Neural cell (in vitro differentiated cells): Measurements from ENCODE around the gene YJEFN3. TPM values are rescaled to one million over a fixed set of nuclear protein-coding genes. Genes with fewer than 3 reads are reported as not detected.

Source experiments
- H2AFZ ChIP-seq: fragments of 200-600, 300-800 bp; sonication (generic), shearing (Covaris generic); 2 replicates; pipeline ENCODE4 v1.6.0; 2014; ENCODE audit warnings: low read depth, mild to moderate bottlenecking, antibody characterized with exemption, low read length, moderate library complexity
- H3F3A ChIP-seq: fragments of 200-600 bp; shearing (Covaris generic); 2 replicates; pipeline ENCODE4 v1.6.1; 2016; ENCODE audit warnings: mild to moderate bottlenecking, moderate library complexity, mixed read lengths, antibody characterized with exemption, low read length; ENCODE audit not compliant: insufficient read depth, poor library complexity, severe bottlenecking
- H3K27ac ChIP-seq: fragments of 200-600, 300-800 bp; sonication (generic), shearing (Covaris generic); 2 replicates; pipeline ENCODE4 v1.5.1; 2014; ENCODE audit warnings: mild to moderate bottlenecking, low read length, moderate library complexity
- H3K27me3 ChIP-seq: fragments of 300-800, 200-600 bp; sonication (generic), shearing (Covaris generic); 2 replicates; pipeline ENCODE4 v1.6.0; 2014; ENCODE audit warnings: mild to moderate bottlenecking, low read depth, low read length, moderate library complexity; ENCODE audit not compliant: insufficient read depth
- H3K36me3 ChIP-seq: fragments of 300-800, 200-600 bp; sonication (generic), shearing (Covaris generic); 2 replicates; pipeline ENCODE4 v1.5.1; 2014; ENCODE audit warnings: mild to moderate bottlenecking, antibody characterized with exemption, low read length, moderate library complexity; ENCODE audit not compliant: insufficient read depth
- H3K4me2 ChIP-seq: fragments of 300-800, 200-600 bp; sonication (generic), shearing (Covaris generic); 2 replicates; pipeline ENCODE4 v1.6.0; 2014; ENCODE audit warnings: mild to moderate bottlenecking, low read length
- H3K4me3 ChIP-seq: fragments of 300-800, 200-600 bp; sonication (generic), shearing (Covaris generic); 2 replicates; pipeline ENCODE4 v1.5.1; 2014; ENCODE audit warnings: mild to moderate bottlenecking, low read length, moderate library complexity
- H3K79me2 ChIP-seq: fragments of 200-600 bp; shearing (Covaris generic); replicated peaks from 2 replicates; pipeline ENCODE4 v1.6.0; 2014; ENCODE audit warnings: mild to moderate bottlenecking, low read length, moderate library complexity; ENCODE audit not compliant: insufficient read depth
- H3K9ac ChIP-seq: fragments of 300-800, 200-600 bp; sonication (generic), shearing (Covaris generic); 2 replicates; pipeline ENCODE4 v1.6.1; 2016; ENCODE audit warnings: mild to moderate bottlenecking, low read length, mixed read lengths
- H3K9me2 ChIP-seq: fragments of 200-600 bp; shearing (Covaris generic); 2 replicates; pipeline ENCODE4 v1.6.1; 2016; ENCODE audit warnings: mild to moderate bottlenecking, low read length, mixed read lengths; ENCODE audit not compliant: insufficient read depth
- H3K9me3 ChIP-seq: fragments of 200-600, 300-800 bp; sonication (generic), shearing (Covaris generic); 2 replicates; pipeline ENCODE4 v1.6.1; 2016; ENCODE audit warnings: mild to moderate bottlenecking, mixed run types, low read length, moderate library complexity, mixed read lengths
- H4K20me1 ChIP-seq: fragments of 200-600 bp; shearing (Covaris generic); 2 replicates; pipeline ENCODE4 v1.6.1; 2016; ENCODE audit warnings: mild to moderate bottlenecking, mixed run types; ENCODE audit not compliant: insufficient read depth
- EP300 ChIP-seq: fragments of 450-650 bp; conservative IDR thresholded peaks from 2 replicates; pipeline ENCODE4 v1.6.1; 2014; ENCODE audit warnings: antibody characterized with exemption, mild to moderate bottlenecking, moderate library complexity; ENCODE audit not compliant: poor library complexity, severe bottlenecking
- EZH2 ChIP-seq: fragments of 200-600, 300-800 bp; shearing (Covaris generic), sonication (generic); IDR thresholded peaks from 2 replicates; pipeline ENCODE4 v1.6.1; 2014; ENCODE audit warnings: antibody characterized with exemption, low read length, borderline replicate concordance, mild to moderate bottlenecking; ENCODE audit not compliant: insufficient read depth, poor library complexity, severe bottlenecking
- MXI1 ChIP-seq: fragments of 450-650 bp; conservative IDR thresholded peaks from 2 replicates; pipeline ENCODE4 v1.6.1; 2014; ENCODE audit warnings: antibody characterized with exemption, mild to moderate bottlenecking; ENCODE audit not compliant: poor library complexity, severe bottlenecking
- POLR2AphosphoS5 ChIP-seq: IDR thresholded peaks from 2 replicates; pipeline ENCODE4 v1.6.1; 2012
- RAD21 ChIP-seq: fragments of 450-650 bp; conservative IDR thresholded peaks from 2 replicates; pipeline ENCODE4 v1.6.1; 2014; ENCODE audit warnings: antibody characterized with exemption, mild to moderate bottlenecking, moderate library complexity
- SMC3 ChIP-seq: fragments of 450-650 bp; conservative IDR thresholded peaks from 2 replicates; pipeline ENCODE4 v1.6.1; 2014; ENCODE audit warnings: antibody characterized with exemption, mild to moderate bottlenecking, moderate library complexity; ENCODE audit not compliant: poor library complexity
- TAF1 ChIP-seq: IDR thresholded peaks from 2 replicates; pipeline ENCODE4 v1.6.1; 2012; ENCODE audit warnings: low read depth
- polyA plus RNA-seq: library from polyadenylated mRNA; depleted of rRNA; stranded (reverse); fragments of >200 nt; gene quantifications from 2 replicates; pipeline ENCODE4 v1.2.3, GENCODE V29; 2014
- TF ChIP-seq, protein P1 (sequence below): fragments of 450-650 bp; IDR thresholded peaks from 2 replicates; pipeline ENCODE4 v1.5.1; 2014; ENCODE audit warnings: antibody characterized with exemption, mild to moderate bottlenecking, moderate library complexity; ENCODE audit not compliant: poor library complexity, severe bottlenecking
- TF ChIP-seq, protein P2 (sequence below): IDR thresholded peaks from 2 replicates; pipeline ENCODE4 v1.6.1; 2012; ENCODE audit warnings: borderline replicate concordance

Gene YJEFN3
- polyA plus RNA-seq, 1 donor from 2014 or later: 26.9 TPM

DNA sequence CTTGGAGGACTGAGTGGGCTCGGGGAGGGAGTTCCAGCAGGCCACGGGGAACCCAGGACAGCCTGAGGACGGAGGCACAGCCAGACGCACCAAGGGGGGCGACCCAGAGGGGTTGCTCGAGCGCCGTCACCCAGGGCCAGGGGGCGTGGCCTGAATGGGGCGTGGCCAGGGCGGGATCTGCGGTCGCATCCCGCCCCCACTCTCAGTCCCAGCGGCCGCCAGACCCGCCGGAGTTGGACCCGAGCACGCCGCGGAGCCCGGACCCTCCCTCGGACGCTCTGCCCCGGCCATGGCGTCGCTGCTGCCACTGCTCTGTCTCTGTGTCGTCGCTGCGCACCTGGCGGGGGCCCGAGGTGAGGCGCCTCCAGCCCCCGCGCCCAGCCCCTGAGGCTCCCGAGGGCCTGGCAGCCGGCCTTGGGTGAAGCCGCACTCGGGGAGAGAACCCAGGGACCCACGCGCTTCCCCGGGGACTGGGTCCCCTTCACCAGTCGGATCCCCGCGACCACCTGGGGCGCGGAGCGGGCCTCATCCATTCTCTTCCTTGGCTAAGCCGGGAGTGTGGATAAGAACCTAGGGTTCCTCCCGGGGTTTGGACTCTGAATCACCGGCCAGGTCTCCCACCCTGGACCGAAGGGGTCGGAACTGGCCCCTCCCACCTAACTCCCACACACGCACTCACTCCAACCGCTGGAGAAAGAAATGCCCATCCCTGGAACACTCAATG lies 9.5 kb downstream of the YJEFN3 start, which contains the start of gene CILP2:
CILP2 (plus strand) TSS at position 205 of the 724 bp plus-strand sequence; CDS start at position 290, 85 bp downstream.
- H3K79me2 ChIP-seq: no peaks in the 10 kb centered on the region
- no peak within 1 kb of the TSS for H3K9ac ChIP-seq
- no peak within 1 kb of the TSS for H3K27ac ChIP-seq
- H3K36me3 ChIP-seq: no peaks in the 10 kb centered on the region
- no peaks in the 10 kb centered on the region for H3F3A ChIP-seq
- TF ChIP-seq POLR2AphosphoS5 (no peak), TAF1 (no peak), MXI1 (no peak), RAD21 (no peak), EZH2 (no peak), EP300 (no peak), SMC3 (no peak)
- TF ChIP-seq, protein P1, sequence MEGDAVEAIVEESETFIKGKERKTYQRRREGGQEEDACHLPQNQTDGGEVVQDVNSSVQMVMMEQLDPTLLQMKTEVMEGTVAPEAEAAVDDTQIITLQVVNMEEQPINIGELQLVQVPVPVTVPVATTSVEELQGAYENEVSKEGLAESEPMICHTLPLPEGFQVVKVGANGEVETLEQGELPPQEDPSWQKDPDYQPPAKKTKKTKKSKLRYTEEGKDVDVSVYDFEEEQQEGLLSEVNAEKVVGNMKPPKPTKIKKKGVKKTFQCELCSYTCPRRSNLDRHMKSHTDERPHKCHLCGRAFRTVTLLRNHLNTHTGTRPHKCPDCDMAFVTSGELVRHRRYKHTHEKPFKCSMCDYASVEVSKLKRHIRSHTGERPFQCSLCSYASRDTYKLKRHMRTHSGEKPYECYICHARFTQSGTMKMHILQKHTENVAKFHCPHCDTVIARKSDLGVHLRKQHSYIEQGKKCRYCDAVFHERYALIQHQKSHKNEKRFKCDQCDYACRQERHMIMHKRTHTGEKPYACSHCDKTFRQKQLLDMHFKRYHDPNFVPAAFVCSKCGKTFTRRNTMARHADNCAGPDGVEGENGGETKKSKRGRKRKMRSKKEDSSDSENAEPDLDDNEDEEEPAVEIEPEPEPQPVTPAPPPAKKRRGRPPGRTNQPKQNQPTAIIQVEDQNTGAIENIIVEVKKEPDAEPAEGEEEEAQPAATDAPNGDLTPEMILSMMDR: no peak
- TF ChIP-seq, protein P2, sequence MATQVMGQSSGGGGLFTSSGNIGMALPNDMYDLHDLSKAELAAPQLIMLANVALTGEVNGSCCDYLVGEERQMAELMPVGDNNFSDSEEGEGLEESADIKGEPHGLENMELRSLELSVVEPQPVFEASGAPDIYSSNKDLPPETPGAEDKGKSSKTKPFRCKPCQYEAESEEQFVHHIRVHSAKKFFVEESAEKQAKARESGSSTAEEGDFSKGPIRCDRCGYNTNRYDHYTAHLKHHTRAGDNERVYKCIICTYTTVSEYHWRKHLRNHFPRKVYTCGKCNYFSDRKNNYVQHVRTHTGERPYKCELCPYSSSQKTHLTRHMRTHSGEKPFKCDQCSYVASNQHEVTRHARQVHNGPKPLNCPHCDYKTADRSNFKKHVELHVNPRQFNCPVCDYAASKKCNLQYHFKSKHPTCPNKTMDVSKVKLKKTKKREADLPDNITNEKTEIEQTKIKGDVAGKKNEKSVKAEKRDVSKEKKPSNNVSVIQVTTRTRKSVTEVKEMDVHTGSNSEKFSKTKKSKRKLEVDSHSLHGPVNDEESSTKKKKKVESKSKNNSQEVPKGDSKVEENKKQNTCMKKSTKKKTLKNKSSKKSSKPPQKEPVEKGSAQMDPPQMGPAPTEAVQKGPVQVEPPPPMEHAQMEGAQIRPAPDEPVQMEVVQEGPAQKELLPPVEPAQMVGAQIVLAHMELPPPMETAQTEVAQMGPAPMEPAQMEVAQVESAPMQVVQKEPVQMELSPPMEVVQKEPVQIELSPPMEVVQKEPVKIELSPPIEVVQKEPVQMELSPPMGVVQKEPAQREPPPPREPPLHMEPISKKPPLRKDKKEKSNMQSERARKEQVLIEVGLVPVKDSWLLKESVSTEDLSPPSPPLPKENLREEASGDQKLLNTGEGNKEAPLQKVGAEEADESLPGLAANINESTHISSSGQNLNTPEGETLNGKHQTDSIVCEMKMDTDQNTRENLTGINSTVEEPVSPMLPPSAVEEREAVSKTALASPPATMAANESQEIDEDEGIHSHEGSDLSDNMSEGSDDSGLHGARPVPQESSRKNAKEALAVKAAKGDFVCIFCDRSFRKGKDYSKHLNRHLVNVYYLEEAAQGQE: no peak
- no peak within 1 kb of the TSS for H3K4me3 ChIP-seq
- no peak within 1 kb of the TSS for H3K4me2 ChIP-seq
- no peak within 1 kb of the TSS for H2AFZ ChIP-seq
- H3K27me3 ChIP-seq: no peaks in the 10 kb centered on the region
- no peaks in the 10 kb centered on the region for H4K20me1 ChIP-seq
- H3K9me2 ChIP-seq: no peaks in the 10 kb centered on the region
- no peaks in the 10 kb centered on the region for H3K9me3 ChIP-seq

DNA sequence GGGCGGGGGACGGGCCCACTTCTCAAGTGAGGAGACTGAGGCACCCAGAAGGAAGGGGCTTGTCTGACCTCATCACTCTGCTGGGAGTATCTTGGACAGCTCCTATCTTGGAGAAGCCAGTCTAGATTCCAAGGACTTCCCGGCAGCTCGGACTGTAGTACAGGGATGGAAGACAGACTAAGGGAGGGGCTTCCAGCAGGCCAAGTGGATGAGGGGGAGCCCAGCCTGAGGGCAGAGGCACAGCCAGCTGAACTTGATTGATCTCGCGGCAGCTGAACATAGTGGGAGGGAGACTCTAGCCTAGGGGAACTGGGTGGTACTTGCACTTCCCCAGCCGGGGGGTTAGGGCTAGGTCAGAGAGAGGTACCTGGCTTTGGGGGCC lies 10.1 kb downstream of the YJEFN3 start:
- Histone ChIP-seq H4K20me1 (no peaks in the 10 kb centered on the region), H3K27me3 (no peaks in the 10 kb centered on the region), H3K9ac (no peak overlapping the region), H3K36me3 (no peaks in the 10 kb centered on the region), H3K9me3 (no peaks in the 10 kb centered on the region), H3K4me3 (no peak overlapping the region), H3K79me2 (no peaks in the 10 kb centered on the region), H2AFZ (no peak overlapping the region), H3K9me2 (no peaks in the 10 kb centered on the region), H3K4me2 (no peak overlapping the region), H3K27ac (no peak overlapping the region), H3F3A (no peaks in the 10 kb centered on the region)
- no peak for TF ChIP-seq TAF1
- no peak for TF ChIP-seq RAD21
- no peak for TF ChIP-seq SMC3
- TF ChIP-seq MXI1: no peak
- no peak for TF ChIP-seq EP300
